Measurements from ENCODE around the gene LIMS2. TPM values are rescaled to one million over a fixed set of nuclear protein-coding genes. Genes with fewer than 3 reads are reported as not detected.

LIMS2 gene
- total and polyA plus RNA-seq, 3 experiments from 2014 or later, result 3.1 to 6.1 (median 5.9) TPM

DNA sequence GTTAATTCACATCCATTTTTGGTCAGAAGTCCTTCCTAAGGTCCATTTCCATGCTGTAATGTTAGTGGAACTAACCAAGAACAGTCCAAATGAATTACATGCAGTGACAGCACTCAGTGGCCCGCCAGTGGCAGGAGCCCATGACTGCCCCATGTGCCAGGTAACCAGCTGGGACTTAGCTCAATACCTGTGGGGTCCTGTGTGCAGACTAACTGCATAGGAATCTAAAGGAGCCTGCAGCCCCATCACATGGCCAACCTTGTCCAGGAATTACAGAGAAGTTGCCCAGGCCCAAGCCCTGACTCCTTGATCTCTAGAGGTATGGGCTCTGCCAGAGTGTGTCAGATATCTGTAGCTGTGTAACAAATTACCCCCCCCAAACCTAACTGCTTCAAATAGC lies 64.8 kb downstream of the LIMS2 start:
- DNase-seq, result no peak
- H3K4me1 ChIP-seq (ENCODE audit: insufficient read depth, low read length), result no peaks in the 10 kb centered on the region
- Mint-ChIP-seq H3K4me3 (no peak overlapping the region), H3K4me1 (no peaks in the 10 kb centered on the region), H3K36me3 (peaks cover 0 to 8% (median 0%) of the 10 kb centered on the region in 3 donors), H3K27ac (no peak overlapping the region), H3K27me3 (peaks cover 2 to 34% of the 10 kb centered on the region in 2 donors), H3K9me3 (peaks cover 0 to 17% (median 7%) of the 10 kb centered on the region in 5 donors)
- no peaks in the 10 kb centered on the region for H3K9me3 ChIP-seq (ENCODE audit: low read length)
- no peak overlapping the region for H3K27ac ChIP-seq (ENCODE audit: low read depth, low read length)
- ChIA-PET POLR2A (no interaction called here), CTCF (interaction anchor here (1.2 kb wide), 1 partner anchor 39 kb away, joined by 4 read pairs; no protein-coding TSS in a partner anchor)
- no peaks in the 10 kb centered on the region for H3K36me3 ChIP-seq (ENCODE audit: insufficient read depth, low read length)
- H3K27me3 ChIP-seq (ENCODE audit: insufficient read depth, low read length, poor library complexity, severe bottlenecking), result peaks cover 3% of the 10 kb centered on the region
- H3K4me3 ChIP-seq (ENCODE audit: low read length), result no peak overlapping the region

DNA sequence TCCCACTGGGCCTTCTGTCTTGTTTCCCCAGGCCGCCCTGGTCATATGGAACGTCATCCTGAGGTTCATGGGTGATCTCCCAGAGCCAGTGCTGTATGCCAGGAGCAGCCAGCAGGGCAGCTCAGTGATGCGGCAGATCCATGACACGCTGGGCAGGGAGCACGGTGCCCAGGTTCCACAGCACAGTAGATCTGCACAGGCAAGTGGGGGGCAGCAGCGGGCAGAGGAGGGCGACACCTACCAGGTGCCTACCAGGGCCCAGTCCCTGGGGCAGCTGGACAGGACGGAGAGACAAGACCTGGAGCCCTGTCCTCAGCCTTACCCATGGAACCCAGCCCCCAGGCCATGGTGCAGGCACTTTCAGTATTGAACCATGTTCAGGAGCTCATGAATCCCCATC lies 65.5 kb downstream of the LIMS2 start:
- CTCF ChIA-PET, result no interaction called here
- peaks cover 0 to 17% (median 7%) of the 10 kb centered on the region in 5 donors for H3K9me3 Mint-ChIP-seq

DNA sequence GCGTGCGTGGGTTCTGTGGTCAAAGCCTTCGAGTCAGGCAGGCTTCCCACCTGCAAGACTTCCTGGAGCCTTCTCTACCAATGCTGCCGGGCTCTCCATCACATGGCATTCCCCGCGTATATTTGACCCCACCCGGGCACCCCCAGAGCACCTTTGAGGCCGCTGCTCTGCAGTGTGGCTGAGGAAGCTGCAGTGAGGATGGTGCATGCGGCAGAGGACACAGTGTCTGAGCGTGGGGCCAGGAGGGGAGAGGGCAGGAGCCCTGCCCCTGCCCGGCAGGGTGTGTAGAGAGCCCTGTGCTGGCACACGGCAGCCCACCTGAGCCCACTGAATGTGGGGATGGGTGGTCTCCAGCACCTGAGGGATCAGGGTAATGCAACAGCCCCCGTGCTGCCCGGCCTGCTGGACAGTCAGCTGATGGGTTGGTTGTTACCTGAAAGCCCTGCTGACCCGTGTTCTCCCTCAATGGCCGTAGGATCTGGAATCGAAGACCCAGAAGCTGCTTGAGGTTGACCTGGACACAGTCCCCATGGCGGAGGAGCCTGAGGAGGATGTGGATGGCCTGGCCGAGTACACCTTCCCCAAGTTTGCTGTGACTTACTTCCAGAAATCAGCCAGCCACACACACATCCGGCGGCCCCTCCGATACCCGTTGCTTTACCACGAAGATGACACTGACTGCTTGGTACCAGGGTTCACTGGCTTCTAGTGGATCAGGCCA lies 66.1 kb downstream of the LIMS2 start:
- no peaks in the 10 kb centered on the region for H3K36me3 ChIP-seq (ENCODE audit: insufficient read depth, low read length)
- H3K4me3 ChIP-seq (ENCODE audit: low read length), result no peak overlapping the region
- POLR2A ChIA-PET, result no interaction called here
- Mint-ChIP-seq H3K4me3 (no peak overlapping the region), H3K27ac (no peak overlapping the region), H3K27me3 (peaks cover 2 to 30% of the 10 kb centered on the region in 2 donors), H3K9me3 (peaks cover 0 to 15% (median 7%) of the 10 kb centered on the region in 5 donors), H3K36me3 (peaks cover 0 to 8% (median 0%) of the 10 kb centered on the region in 3 donors), H3K4me1 (no peaks in the 10 kb centered on the region)
- CTCF ChIA-PET, result no interaction called here
- DNase-seq, result no peak
- no peaks in the 10 kb centered on the region for H3K27me3 ChIP-seq (ENCODE audit: insufficient read depth, low read length, poor library complexity, severe bottlenecking)
- H3K4me1 ChIP-seq (ENCODE audit: insufficient read depth, low read length), result no peaks in the 10 kb centered on the region
- H3K27ac ChIP-seq (ENCODE audit: low read depth, low read length), result no peak overlapping the region
- no peaks in the 10 kb centered on the region for H3K9me3 ChIP-seq (ENCODE audit: low read length)

More for the DNA sequence above, 65.5 kb downstream of the LIMS2 start:
- no peak overlapping the region for H3K27ac Mint-ChIP-seq
- peaks cover 2 to 35% of the 10 kb centered on the region in 2 donors for H3K27me3 Mint-ChIP-seq
- H3K4me3 ChIP-seq (ENCODE audit: low read length), result no peak overlapping the region
- no peak for DNase-seq
- no peaks in the 10 kb centered on the region for H3K9me3 ChIP-seq (ENCODE audit: low read length)
- H3K27me3 ChIP-seq (ENCODE audit: insufficient read depth, low read length, poor library complexity, severe bottlenecking), result no peaks in the 10 kb centered on the region
- H3K36me3 Mint-ChIP-seq, result peaks cover 0 to 8% (median 0%) of the 10 kb centered on the region in 3 donors
- POLR2A ChIA-PET, result no interaction called here
- H3K36me3 ChIP-seq (ENCODE audit: insufficient read depth, low read length), result no peaks in the 10 kb centered on the region
- no peaks in the 10 kb centered on the region for H3K4me1 Mint-ChIP-seq
- no peaks in the 10 kb centered on the region for H3K4me1 ChIP-seq (ENCODE audit: insufficient read depth, low read length)
- no peak overlapping the region for H3K4me3 Mint-ChIP-seq
- no peak overlapping the region for H3K27ac ChIP-seq (ENCODE audit: low read depth, low read length)

- no peak overlapping the region for H3K4me3 Mint-ChIP-seq
- DNase-seq, result peak in 1 of 5 donors; percentile 28
- H3K27me3 Mint-ChIP-seq, result peaks cover 0 to 26% of the 10 kb centered on the region in 2 donors
- H3K27ac Mint-ChIP-seq, result no peak overlapping the region
- Histone ChIP-seq H3K4me1 (ENCODE audit: insufficient read depth, low read length) (no peaks in the 10 kb centered on the region), H3K27ac (ENCODE audit: low read depth, low read length) (no peak overlapping the region), H3K9me3 (ENCODE audit: low read length) (no peaks in the 10 kb centered on the region), H3K27me3 (ENCODE audit: insufficient read depth, low read length, poor library complexity, severe bottlenecking) (no peaks in the 10 kb centered on the region), H3K36me3 (ENCODE audit: insufficient read depth, low read length) (no peaks in the 10 kb centered on the region), H3K4me3 (ENCODE audit: low read length) (no peak overlapping the region)
- no peaks in the 10 kb centered on the region for H3K4me1 Mint-ChIP-seq
- ChIA-PET POLR2A (no interaction called here), CTCF (no interaction called here)
- peaks cover 0 to 10% (median 4%) of the 10 kb centered on the region in 5 donors for H3K9me3 Mint-ChIP-seq
- H3K36me3 Mint-ChIP-seq, result peaks cover 0 to 8% (median 0%) of the 10 kb centered on the region in 3 donors
These were observed 67.0 kb downstream of the LIMS2 start for GRCh38 chr2:127608061-127609030.

DNA sequence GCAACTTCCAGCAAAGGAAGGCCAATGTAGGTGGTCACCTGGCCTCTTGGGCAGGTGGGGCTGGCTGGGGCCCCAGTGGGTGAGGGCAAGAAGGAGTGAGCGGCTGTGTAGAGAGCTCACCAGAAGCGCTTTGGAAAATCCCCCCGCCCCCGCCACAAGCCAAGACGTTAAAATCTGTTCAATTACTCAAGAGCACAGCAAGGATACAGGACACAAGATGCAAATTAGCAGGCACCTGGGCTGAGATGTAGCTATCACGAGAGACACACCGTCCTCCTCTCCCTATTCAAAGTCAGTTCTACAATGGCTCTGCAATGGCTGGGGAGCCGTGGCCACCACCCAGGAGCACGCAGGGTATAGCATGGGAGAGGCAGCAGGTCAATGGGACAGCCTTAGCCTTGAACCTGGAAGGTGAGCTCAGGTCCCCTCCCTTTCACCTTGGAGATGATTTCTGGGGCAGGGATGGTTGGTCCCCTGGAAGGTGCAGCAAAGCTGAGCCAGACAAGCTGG lies 67.9 kb downstream of the LIMS2 start:
- no peaks in the 10 kb centered on the region for H3K9me3 ChIP-seq (ENCODE audit: low read length)
- Mint-ChIP-seq H3K4me3 (no peak overlapping the region), H3K27ac (no peak overlapping the region), H3K36me3 (peaks cover 0 to 4% (median 0%) of the 10 kb centered on the region in 3 donors), H3K27me3 (peaks cover 0 to 22% of the 10 kb centered on the region in 2 donors), H3K9me3 (peaks cover 0 to 6% (median 0%) of the 10 kb centered on the region in 5 donors), H3K4me1 (no peaks in the 10 kb centered on the region)
- H3K27ac ChIP-seq (ENCODE audit: low read depth, low read length), result no peak overlapping the region
- ChIA-PET CTCF (no interaction called here), POLR2A (no interaction called here)
- no peaks in the 10 kb centered on the region for H3K36me3 ChIP-seq (ENCODE audit: insufficient read depth, low read length)
- no peak overlapping the region for H3K4me3 ChIP-seq (ENCODE audit: low read length)
- no peaks in the 10 kb centered on the region for H3K27me3 ChIP-seq (ENCODE audit: insufficient read depth, low read length, poor library complexity, severe bottlenecking)
- H3K4me1 ChIP-seq (ENCODE audit: insufficient read depth, low read length), result no peaks in the 10 kb centered on the region
- peak in 1 of 5 donors; percentile 26 for DNase-seq

GRCh38 chr2:127606625-127607398 lies 68.5 kb downstream of the LIMS2 start:
- Mint-ChIP-seq H3K27me3 (peaks cover 4 to 22% of the 10 kb centered on the region in 2 donors), H3K36me3 (peaks cover 0 to 4% (median 0%) of the 10 kb centered on the region in 3 donors), H3K27ac (no peak overlapping the region), H3K9me3 (peaks cover 0 to 6% (median 1%) of the 10 kb centered on the region in 5 donors), H3K4me3 (no peak overlapping the region), H3K4me1 (no peaks in the 10 kb centered on the region)
- no peak overlapping the region for H3K4me3 ChIP-seq (ENCODE audit: low read length)
- no peak for DNase-seq
- H3K27ac ChIP-seq (ENCODE audit: low read depth, low read length), result no peak overlapping the region
- ChIA-PET POLR2A (no interaction called here), CTCF (no interaction called here)
- no peaks in the 10 kb centered on the region for H3K36me3 ChIP-seq (ENCODE audit: insufficient read depth, low read length)
- H3K27me3 ChIP-seq (ENCODE audit: insufficient read depth, low read length, poor library complexity, severe bottlenecking), result no peaks in the 10 kb centered on the region
- no peaks in the 10 kb centered on the region for H3K9me3 ChIP-seq (ENCODE audit: low read length)
- no peaks in the 10 kb centered on the region for H3K4me1 ChIP-seq (ENCODE audit: insufficient read depth, low read length)

DNA sequence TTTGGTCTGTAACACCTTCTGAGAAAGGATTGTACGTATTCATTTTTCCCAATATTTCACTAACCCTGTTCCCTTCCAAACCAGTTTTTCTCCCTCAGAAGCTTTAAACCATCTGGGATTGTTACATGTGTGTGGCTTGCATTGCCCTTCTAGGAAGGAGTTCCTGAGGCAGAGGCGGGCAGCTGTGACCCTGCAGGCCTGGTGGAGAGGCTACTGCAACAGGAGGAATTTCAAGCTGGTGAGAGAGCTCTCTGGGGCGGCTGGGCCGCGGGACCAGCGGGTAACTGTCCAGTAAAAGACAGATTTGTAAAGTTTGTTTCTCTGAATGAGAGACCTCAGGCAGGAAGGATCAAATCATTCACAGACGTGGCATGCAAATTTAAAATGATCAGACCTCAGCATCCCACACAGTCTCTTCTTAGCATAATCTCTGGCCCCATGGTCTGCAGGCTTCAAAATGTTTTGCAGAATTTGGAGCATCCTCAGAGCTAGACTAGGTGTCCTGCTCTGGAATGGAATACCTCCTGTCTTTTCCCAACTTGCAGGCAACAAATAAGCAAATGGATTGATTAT lies 69.6 kb downstream of the LIMS2 start:
- Histone ChIP-seq H3K36me3 (ENCODE audit: insufficient read depth, low read length) (no peaks in the 10 kb centered on the region), H3K4me3 (ENCODE audit: low read length) (no peak overlapping the region), H3K27ac (ENCODE audit: low read depth, low read length) (no peak overlapping the region), H3K27me3 (ENCODE audit: insufficient read depth, low read length, poor library complexity, severe bottlenecking) (no peaks in the 10 kb centered on the region), H3K4me1 (ENCODE audit: insufficient read depth, low read length) (no peaks in the 10 kb centered on the region), H3K9me3 (ENCODE audit: low read length) (no peaks in the 10 kb centered on the region)
- POLR2A ChIA-PET, result no interaction called here
- CTCF ChIA-PET, result no interaction called here
- Mint-ChIP-seq H3K4me1 (no peaks in the 10 kb centered on the region), H3K9me3 (peaks cover 0 to 3% (median 1%) of the 10 kb centered on the region in 5 donors), H3K36me3 (no peaks in the 10 kb centered on the region), H3K27ac (no peak overlapping the region), H3K4me3 (no peak overlapping the region), H3K27me3 (peaks cover 4 to 22% of the 10 kb centered on the region in 2 donors)
- DNase-seq, result no peak
